ENCODE data around the gene MYLK4. TPM values are rescaled to one million over a fixed set of nuclear protein-coding genes. Genes with fewer than 3 reads are reported as not detected.

MYLK4 gene
- total and polyA plus RNA-seq, 2 of the 13 experiments (the other 11 are each of a cell fraction or from before 2014, with no cell fraction given): 0.26 to 0.29 TPM

GRCh38 chr6:2765166-2765895, 14.6 kb upstream of the MYLK4 start, which contains the start of gene WRNIP1 (continued):
- TF ChIP-seq, protein P1, sequence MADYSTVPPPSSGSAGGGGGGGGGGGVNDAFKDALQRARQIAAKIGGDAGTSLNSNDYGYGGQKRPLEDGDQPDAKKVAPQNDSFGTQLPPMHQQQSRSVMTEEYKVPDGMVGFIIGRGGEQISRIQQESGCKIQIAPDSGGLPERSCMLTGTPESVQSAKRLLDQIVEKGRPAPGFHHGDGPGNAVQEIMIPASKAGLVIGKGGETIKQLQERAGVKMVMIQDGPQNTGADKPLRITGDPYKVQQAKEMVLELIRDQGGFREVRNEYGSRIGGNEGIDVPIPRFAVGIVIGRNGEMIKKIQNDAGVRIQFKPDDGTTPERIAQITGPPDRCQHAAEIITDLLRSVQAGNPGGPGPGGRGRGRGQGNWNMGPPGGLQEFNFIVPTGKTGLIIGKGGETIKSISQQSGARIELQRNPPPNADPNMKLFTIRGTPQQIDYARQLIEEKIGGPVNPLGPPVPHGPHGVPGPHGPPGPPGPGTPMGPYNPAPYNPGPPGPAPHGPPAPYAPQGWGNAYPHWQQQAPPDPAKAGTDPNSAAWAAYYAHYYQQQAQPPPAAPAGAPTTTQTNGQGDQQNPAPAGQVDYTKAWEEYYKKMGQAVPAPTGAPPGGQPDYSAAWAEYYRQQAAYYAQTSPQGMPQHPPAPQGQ (CRISPR knock-in tag; IDR thresholded peaks at IDR 0.05; ENCODE audit: borderline replicate concordance): no peak
- TF ChIP-seq RBM39 (IDR thresholded peaks at IDR 0.05; ENCODE audit: low read depth, low read length, poor library complexity, severe bottlenecking) (peak; percentile 55), ZNF577 (CRISPR knock-in tag; IDR thresholded peaks at IDR 0.05; ENCODE audit: borderline replicate concordance, low read depth) (no peak), HDAC2 (CRISPR knock-in tag; IDR thresholded peaks at IDR 0.05) (peak; percentile 85), TEAD2 (CRISPR knock-in tag; IDR thresholded peaks at IDR 0.05) (peak; percentile 84; the same call in 1 of the 2 replicates), ASH2L (IDR thresholded peaks at IDR 0.05; ENCODE audit: insufficient read length, low read depth, low read length) (peak; percentile 84), SIN3A (IDR thresholded peaks at IDR 0.05; ENCODE audit: borderline replicate concordance, low read depth, low read length) (peak; percentile 51; the same call in 1 of the 2 replicates), MYPOP (CRISPR knock-in tag; IDR thresholded peaks at IDR 0.05) (0 out of 2 replicates have a peak, but pooled peaks have one; percentile 64), KLF6 (CRISPR knock-in tag; IDR thresholded peaks at IDR 0.05) (peak; percentile 84), HNF4A (CRISPR knock-in tag; IDR thresholded peaks at IDR 0.05) (no peak), ZNF75D (CRISPR knock-in tag; IDR thresholded peaks at IDR 0.05; ENCODE audit: borderline replicate concordance) (no peak), ZNF772 (CRISPR knock-in tag; IDR thresholded peaks at IDR 0.05) (peak; percentile 87), MEIS1 (CRISPR knock-in tag; IDR thresholded peaks at IDR 0.05; ENCODE audit: borderline replicate concordance) (peak; percentile 86), ZNF83 (CRISPR knock-in tag; IDR thresholded peaks at IDR 0.05; ENCODE audit: borderline replicate concordance) (peak; percentile 90; the same call in 1 of the 2 replicates), ELF3 (CRISPR knock-in tag; IDR thresholded peaks at IDR 0.05) (peak; percentile 91), PAXIP1 (CRISPR knock-in tag; conservative IDR thresholded peaks at IDR 0.05) (peak; percentile 45; the same call in 1 of the 2 replicates), ZNF761 (CRISPR knock-in tag; conservative IDR thresholded peaks at IDR 0.05) (peak; percentile 95), LCORL (IDR thresholded peaks at IDR 0.05) (no peak), LCORL (CRISPR knock-in tag; IDR thresholded peaks at IDR 0.05) (no peak), EEA1 (CRISPR knock-in tag; IDR thresholded peaks at IDR 0.05; ENCODE audit: borderline replicate concordance) (peak; percentile 97)
- TF ChIP-seq, protein P2, sequence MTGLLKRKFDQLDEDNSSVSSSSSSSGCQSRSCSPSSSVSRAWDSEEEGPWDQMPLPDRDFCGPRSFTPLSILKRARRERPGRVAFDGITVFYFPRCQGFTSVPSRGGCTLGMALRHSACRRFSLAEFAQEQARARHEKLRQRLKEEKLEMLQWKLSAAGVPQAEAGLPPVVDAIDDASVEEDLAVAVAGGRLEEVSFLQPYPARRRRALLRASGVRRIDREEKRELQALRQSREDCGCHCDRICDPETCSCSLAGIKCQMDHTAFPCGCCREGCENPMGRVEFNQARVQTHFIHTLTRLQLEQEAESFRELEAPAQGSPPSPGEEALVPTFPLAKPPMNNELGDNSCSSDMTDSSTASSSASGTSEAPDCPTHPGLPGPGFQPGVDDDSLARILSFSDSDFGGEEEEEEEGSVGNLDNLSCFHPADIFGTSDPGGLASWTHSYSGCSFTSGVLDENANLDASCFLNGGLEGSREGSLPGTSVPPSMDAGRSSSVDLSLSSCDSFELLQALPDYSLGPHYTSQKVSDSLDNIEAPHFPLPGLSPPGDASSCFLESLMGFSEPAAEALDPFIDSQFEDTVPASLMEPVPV (CRISPR knock-in tag; IDR thresholded peaks at IDR 0.05): peak; percentile 93

Data from HepG2 (cell line).